RWPE2 (cell line): Measurements from ENCODE around the gene INSRR.
A peak's percentile ranks its signal among the peaks of the same experiment; 100 is the strongest.

Experiments used
- ATAC-seq: fragments of 200-7000 bp; cut with Tn5 transposase; 3 replicates; pipeline ENCODE4 v1.9.1; 2021; ENCODE audit warnings: low read depth
- DNase-seq: peaks from one replicate; pipeline ENCODE4 v3.0.0-alpha.2; 2020; ENCODE audit warnings: low spot score
- H3K27ac ChIP-seq: fragments of 450-650 bp; 2 replicates; pipeline ENCODE4 v1.5.1; 2017; ENCODE audit warnings: mild to moderate bottlenecking; ENCODE audit not compliant: poor library complexity, severe bottlenecking
- H3K27me3 ChIP-seq: fragments of 250-450 bp; sonication (Bioruptor Pico); 2 replicates; pipeline ENCODE4 v1.5.1; 2021; ENCODE audit warnings: mild to moderate bottlenecking, moderate library complexity; ENCODE audit not compliant: insufficient read depth, poor library complexity, severe bottlenecking
- H3K36me3 ChIP-seq: fragments of 250-450 bp; sonication (Bioruptor Pico); 2 replicates; pipeline ENCODE4 v1.5.1; 2020; ENCODE audit warnings: low read depth, mild to moderate bottlenecking, moderate library complexity
- H3K4me1 ChIP-seq: fragments of 250-450 bp; sonication (Bioruptor Pico); 2 replicates; pipeline ENCODE4 v1.5.1; 2021; ENCODE audit warnings: mild to moderate bottlenecking, moderate library complexity; ENCODE audit not compliant: insufficient read depth, poor library complexity, severe bottlenecking
- H3K4me3 ChIP-seq: fragments of 250-450 bp; sonication (Bioruptor Pico); 2 replicates; pipeline ENCODE4 v1.5.1; 2021; ENCODE audit warnings: mild to moderate bottlenecking, moderate library complexity; ENCODE audit not compliant: severe bottlenecking
- H3K9me3 ChIP-seq: fragments of 250-450 bp; sonication (Bioruptor Pico); 2 replicates; pipeline ENCODE4 v1.5.1; 2021; ENCODE audit warnings: mild to moderate bottlenecking, moderate library complexity; ENCODE audit not compliant: severe bottlenecking
- TF ChIP-seq, protein P1 (sequence below): fragments of 450-650 bp; IDR thresholded peaks from one replicate; pipeline ENCODE4 v1.5.1; 2017; ENCODE audit warnings: mild to moderate bottlenecking, moderate library complexity; ENCODE audit not compliant: poor library complexity, severe bottlenecking

INSRR gene

DNA sequence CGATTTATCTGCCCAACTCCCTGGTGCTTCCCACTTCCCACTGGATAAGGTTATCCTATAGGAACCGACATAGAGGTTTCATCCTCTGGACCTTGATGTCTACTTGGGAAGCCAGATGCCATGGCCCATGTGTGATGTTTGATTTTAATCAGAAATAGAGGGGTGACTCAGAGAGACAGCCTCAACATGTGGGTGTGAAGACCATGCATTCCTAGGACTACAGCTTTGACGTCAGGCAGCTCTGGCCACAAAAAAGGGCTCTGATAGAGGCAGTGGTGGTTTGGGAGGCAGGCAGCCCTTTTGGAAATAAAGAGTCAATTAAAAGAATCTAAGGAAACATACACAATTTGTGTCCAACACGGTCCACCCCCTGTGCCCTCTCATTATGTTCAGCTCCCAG, 37.1 kb downstream of the INSRR start:
- Histone ChIP-seq H3K27ac (no peak overlapping the region), H3K4me3 (no peak overlapping the region), H3K4me1 (peaks cover 3% of the 10 kb centered on the region), H3K27me3 (no peaks in the 10 kb centered on the region), H3K36me3 (no peaks in the 10 kb centered on the region), H3K9me3 (no peaks in the 10 kb centered on the region)
- DNase-seq (no peak), ATAC-seq (no peak)
- TF ChIP-seq, protein P1, sequence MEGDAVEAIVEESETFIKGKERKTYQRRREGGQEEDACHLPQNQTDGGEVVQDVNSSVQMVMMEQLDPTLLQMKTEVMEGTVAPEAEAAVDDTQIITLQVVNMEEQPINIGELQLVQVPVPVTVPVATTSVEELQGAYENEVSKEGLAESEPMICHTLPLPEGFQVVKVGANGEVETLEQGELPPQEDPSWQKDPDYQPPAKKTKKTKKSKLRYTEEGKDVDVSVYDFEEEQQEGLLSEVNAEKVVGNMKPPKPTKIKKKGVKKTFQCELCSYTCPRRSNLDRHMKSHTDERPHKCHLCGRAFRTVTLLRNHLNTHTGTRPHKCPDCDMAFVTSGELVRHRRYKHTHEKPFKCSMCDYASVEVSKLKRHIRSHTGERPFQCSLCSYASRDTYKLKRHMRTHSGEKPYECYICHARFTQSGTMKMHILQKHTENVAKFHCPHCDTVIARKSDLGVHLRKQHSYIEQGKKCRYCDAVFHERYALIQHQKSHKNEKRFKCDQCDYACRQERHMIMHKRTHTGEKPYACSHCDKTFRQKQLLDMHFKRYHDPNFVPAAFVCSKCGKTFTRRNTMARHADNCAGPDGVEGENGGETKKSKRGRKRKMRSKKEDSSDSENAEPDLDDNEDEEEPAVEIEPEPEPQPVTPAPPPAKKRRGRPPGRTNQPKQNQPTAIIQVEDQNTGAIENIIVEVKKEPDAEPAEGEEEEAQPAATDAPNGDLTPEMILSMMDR: no peak

DNA sequence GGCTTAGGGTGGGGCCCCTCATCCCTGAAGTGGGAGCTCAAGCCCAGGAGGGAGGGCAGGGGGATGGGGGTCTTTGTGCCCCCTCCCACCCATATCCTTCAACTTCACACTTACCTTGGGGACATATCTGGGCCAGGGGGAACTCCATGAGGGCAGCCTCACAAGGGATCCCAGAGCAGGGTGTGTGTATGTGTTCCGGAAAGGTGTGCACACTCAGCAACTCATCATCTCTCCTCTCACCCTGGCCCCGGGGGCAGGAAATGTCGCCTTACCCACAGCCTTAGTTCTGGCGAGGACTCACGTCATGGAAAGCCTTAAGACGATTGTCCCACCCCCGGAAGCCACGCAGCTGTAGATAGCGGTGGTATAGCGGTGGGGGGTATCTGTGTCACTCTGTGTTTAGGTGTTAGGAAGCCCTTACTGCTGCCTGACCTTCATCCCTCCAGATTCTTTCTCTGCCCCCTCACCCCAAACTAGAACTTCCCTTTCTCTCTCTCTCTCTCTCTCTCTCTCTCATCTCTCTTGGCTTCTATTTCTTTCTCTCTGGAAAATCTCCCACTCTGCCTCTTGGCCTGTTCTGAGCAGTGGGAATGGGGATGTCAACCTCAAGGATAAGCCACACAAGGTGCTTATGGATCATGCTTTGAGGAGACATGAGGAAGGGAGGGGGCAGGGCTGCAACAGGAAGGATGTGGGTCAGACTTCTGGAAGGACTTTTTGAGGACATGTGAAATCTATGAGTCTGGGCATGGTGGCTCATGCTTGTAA, 42.2 kb downstream of the INSRR start, which contains the start of gene SH2D2A:
TSS of gene SH2D2A (minus strand) at position 288 of the 768 bp plus-strand sequence. CDS start at position 148, 140 bp downstream.
- TF ChIP-seq, protein P1: no peak
- DNase-seq (peak; percentile 63), ATAC-seq (peak; percentile 58)
- Histone ChIP-seq H3K27me3 (no peaks in the 10 kb centered on the region), H3K27ac (peak within 1 kb of the TSS; percentile 32), H3K36me3 (no peaks in the 10 kb centered on the region), H3K4me3 (no peak within 1 kb of the TSS), H3K9me3 (no peaks in the 10 kb centered on the region), H3K4me1 (peaks cover 41% of the 10 kb centered on the region)

DNA sequence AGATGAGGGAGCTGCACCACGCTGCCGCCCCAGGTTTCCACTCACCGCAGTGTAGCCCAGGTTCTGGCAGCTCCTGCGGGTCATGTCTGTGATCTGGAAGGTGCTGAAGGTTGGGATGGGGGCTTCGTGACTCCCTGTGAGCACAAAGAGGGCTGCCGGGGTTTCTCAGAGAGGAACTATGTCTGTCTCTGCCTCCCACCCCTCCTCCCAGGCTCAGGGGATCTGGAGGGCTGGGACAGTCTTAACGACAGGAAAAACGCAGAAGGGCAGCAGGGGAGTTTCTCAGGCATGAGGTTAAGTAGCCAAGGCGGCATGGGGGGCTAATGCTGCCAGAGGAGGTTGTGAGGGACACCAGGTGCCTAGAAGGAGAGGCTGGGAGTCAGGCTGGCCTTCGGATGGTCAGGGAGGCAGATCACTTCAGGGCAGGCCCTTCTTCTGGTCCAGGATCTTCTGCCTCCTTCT, 42.9 kb downstream of the INSRR start:
- TF ChIP-seq, protein P1: no peak
- DNase-seq: peak; percentile 26
- Histone ChIP-seq H3K36me3 (no peaks in the 10 kb centered on the region), H3K27ac (peak overlapping the region; percentile 32), H3K4me3 (no peak overlapping the region), H3K27me3 (no peaks in the 10 kb centered on the region), H3K4me1 (peaks cover 41% of the 10 kb centered on the region), H3K9me3 (no peaks in the 10 kb centered on the region)
- ATAC-seq: no peak

DNA sequence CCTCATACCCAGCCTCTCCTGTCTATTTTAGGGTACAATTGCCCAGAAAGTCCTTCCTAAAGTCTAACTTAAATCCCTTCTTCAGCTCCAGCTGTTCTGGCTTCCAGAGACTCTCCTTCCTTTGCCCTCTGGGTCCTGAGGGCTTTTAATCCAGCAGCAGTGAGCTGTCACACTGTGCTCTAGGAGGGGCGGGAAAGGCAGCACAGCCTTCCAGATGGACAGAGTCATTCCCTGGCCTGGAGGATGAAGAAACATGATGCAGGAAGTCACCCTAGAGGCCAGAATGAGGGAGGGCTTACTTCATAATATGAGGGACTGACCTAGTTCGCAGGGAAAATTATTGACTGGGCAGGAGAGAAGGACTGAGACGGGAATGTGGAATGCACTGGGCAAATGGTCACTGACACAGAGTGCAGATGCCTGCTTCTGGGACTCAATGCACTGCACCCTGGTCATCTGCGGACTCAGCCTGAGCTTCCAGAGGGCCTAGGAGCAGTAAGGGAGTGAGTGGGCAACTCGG, 43.5 kb downstream of the INSRR start:
- Histone ChIP-seq H3K27ac (peak overlapping the region; percentile 32), H3K36me3 (no peaks in the 10 kb centered on the region), H3K9me3 (no peaks in the 10 kb centered on the region), H3K4me1 (peaks cover 41% of the 10 kb centered on the region), H3K27me3 (no peaks in the 10 kb centered on the region), H3K4me3 (no peak overlapping the region)
- DNase-seq: no peak
- ATAC-seq: peak; percentile 56
- TF ChIP-seq, protein P1: no peak
